ENCODE measurements around the gene RABEP1. TPM values are rescaled to one million over a fixed set of nuclear protein-coding genes. Genes with fewer than 3 reads are reported as not detected.

Gene RABEP1
- total RNA-seq = 21.5 and 21.7 TPM in 2 replicates

DNA sequence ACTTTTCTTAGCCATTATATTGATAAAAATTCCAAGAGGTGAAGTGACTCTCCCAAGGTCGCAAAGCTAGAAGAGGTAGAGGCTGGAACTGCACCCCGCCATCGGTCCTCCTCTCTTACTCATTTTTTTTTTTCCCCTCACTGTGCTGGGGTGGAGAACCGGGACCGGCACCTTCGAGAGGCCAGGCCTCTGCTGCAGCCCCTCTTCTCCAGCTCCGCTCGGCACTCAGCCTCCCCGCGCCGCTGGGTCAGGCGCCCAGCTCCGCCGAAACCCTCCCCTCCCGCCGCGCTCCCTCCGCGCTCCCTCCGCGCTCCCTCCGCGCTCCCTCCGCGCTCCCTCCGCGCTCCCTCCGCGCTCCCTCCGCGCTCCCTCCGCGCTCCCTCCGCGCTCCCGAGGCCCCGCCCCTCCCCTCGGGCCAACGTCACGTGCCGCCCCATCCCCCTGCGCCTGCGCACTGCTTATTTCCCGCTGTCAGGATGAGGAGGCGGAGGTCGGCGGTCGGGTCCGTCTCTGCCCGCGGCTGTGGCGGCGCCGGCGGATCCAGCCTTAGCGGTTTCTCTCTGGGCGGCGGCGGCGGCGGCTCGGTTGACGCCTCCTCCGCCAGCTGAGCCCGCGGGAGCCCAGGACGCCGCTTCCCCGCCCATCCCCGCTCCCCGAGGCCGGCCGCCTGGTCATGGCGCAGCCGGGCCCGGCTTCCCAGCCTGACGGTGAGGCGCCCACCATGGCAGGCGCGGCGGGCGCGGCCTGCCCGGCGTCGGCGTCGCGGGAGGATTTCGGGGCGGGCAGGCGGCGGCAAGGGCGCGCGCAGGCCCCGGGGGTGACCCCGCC lies at the start of gene RABEP1:
Gene RABEP1 (plus strand): TSS at position 471 of the 828 bp plus-strand sequence. CDS start 203 bp downstream, at position 674.

DNA sequence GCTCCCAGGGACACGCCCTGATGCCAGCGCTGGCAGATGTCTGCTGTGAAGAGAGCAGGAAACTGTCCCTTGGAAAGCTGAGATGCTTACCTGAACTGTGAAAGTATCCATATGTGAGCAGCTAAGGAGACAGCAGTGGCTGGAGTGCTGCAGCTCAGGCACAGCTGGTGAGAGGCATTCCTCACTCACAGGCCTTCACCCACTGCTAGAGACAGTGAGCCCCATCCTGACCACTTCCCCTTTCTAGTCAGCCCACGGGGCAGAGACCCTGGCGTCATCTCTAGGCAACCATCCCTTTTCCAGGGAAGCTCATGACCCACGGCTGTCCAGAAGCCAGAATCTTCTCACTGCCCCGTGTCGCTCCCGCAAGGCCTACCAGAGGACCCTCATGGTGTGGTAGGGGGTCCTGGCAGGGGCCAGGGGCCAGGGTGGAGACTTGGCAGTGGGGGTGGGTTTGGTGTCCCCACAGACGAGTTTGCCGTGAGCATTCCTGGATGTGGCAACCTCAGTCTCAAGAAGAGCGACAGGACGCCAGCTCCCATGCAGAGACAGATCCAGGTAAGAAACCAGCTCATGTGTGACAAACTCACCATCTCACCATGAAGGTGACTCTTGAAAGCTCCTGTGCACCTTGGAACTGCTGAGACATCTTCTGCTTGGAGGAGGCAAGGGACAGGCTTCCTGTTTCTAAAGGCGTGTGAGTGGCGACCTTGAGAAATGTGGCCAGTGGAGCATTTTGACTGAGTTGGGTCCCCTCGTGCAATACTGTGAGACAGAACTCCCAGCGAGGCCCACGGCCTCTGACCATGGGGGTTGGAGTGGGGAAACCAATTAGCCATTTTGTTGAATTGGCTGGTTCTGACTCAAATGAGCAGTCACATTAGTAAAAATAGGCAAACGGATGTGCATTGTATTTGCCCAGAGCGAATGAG lies 47.2 kb upstream of the RABEP1 start, which contains the start of gene SCIMP:
Gene SCIMP (minus strand): TSS at position 216 of the 932 bp plus-strand sequence. CDS start 105 bp downstream, at position 111.

DNA sequence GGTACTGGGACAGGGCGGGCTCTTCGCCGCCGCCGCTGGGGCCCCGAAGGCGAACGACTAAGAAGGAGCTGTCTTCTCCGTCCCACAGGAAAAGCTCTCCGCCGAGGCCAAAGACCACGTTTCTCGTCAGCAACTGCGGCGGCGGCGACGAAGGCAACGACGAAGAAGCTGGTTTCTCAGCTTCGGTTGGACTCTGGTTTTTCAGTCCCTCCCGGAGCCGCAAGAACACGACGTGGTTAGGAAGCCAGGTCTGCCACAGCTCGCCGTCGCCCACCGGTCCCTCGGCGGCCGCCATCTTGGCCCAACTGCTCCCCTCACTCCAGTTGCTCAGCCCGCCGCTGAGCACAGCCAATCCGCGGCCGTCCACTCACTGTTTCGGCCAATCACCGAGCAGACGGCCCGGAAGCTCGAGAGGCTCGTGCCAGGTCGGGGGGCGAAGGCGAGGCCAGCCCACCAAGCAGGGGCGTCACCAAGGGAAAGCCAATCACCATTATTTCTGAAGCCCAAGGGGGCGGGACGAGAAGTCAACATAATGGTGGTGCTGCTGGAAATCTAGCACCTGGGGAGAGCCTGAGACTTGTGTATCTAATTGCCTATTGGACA lies 137.4 kb downstream of the RABEP1 start, which contains the start of gene NUP88:
Gene NUP88 (minus strand): TSS at position 307 of the 603 bp plus-strand sequence. CDS start 12 bp downstream, at position 295.

GRCh38 chr17:5419959-5420653 lies 138.0 kb downstream of the RABEP1 start, which contains the start of gene RPAIN:
Gene RPAIN, plus strand, starts transcription at chr17:5420182. Its CDS starts 29 bp downstream, at chr17:5420211.

Other genes starting within 250 kb of the RABEP1 start
- 0.35 and 0.70 TPM in 2 replicates for gene SLC52A1, start 246.9 kb upstream of the RABEP1 start, total RNA-seq
- 0.14 and 0.71 TPM in 2 replicates for gene ZFP3, start 203.8 kb upstream of the RABEP1 start, total RNA-seq
- 1.6 and 3.4 TPM in 2 replicates for gene ZNF232, start 170.4 kb upstream of the RABEP1 start, total RNA-seq
- not detected in 2 replicates for gene USP6, start 166.3 kb upstream of the RABEP1 start, total RNA-seq
- 3.3 and 8.1 TPM in 2 replicates for gene ZNF594, start 90.4 kb upstream of the RABEP1 start, total RNA-seq
- not detected in 2 replicates for gene SCIMP, start 47.4 kb upstream of the RABEP1 start, total RNA-seq
- 64.2 and 77.8 TPM in 2 replicates for gene NUP88, start 137.4 kb downstream of the RABEP1 start, total RNA-seq
- 29.5 and 41.8 TPM in 2 replicates for gene RPAIN, start 137.9 kb downstream of the RABEP1 start, total RNA-seq
- 324 and 365 TPM in 2 replicates for gene C1QBP, start 156.9 kb downstream of the RABEP1 start, total RNA-seq
- gene DHX33, start 186.7 kb downstream of the RABEP1 start, total RNA-seq = 7.6 and 8.9 TPM in 2 replicates
- gene DERL2, start 203.9 kb downstream of the RABEP1 start, total RNA-seq = 28.8 and 35.6 TPM in 2 replicates
- gene MIS12, start 204.3 kb downstream of the RABEP1 start, total RNA-seq = 11.8 and 14.0 TPM in 2 replicates